Prostate gland (tissue), 2 donors: ENCODE results near the gene TARBP1. TPM values are rescaled to one million over a fixed set of nuclear protein-coding genes. Genes with fewer than 3 reads are reported as not detected.

ENCODE experiments used
- DNase-seq: peaks from one replicate; pipeline ENCODE4 v3.0.0-alpha.2; 2019; ENCODE audit warnings: low spot score
- H3K27ac ChIP-seq, 2 donors: fragments of 200-600 bp; sonication (generic); 2 replicates each; pipeline ENCODE4 v1.5.1; 2017 to 2019
- H3K27me3 ChIP-seq: fragments of 200-600 bp; sonication (generic); replicated peaks from 2 replicates; pipeline ENCODE4 v1.5.1; 2019; ENCODE audit not compliant: insufficient read depth
- H3K36me3 ChIP-seq, 2 donors: fragments of 200-600 bp; sonication (generic); 1 replicate in 1 of 2; 2 replicates in 1 of 2; pipeline versions ENCODE4 v1.5.1 to v1.8.1; 2017 to 2019
- H3K4me1 ChIP-seq: fragments of 200-600 bp; sonication (generic); replicated peaks from 2 replicates; pipeline ENCODE4 v1.5.1; 2019
- H3K4me3 ChIP-seq, 2 donors: fragments of 200-600 bp; sonication (generic); 2 replicates each; pipeline ENCODE4 v1.5.1; 2017 to 2019
- H3K9me3 ChIP-seq: fragments of 200-600 bp; sonication (generic); 2 replicates; pipeline ENCODE4 v1.5.1; 2017
- CTCF ChIP-seq, 4 experiments: fragments of 200-600 bp in 2 of 4; fragments of 450-650 bp in 2 of 4; sonication (generic) in 2 of 4; IDR thresholded peaks; 1 replicate in 3 of 4; 2 replicates in 1 of 4; pipeline ENCODE4 v1.5.1; 2016 to 2019; ENCODE audit warnings: antibody characterized with exemption in 4 of 4, mild to moderate bottlenecking in 2 of 4, moderate library complexity in 2 of 4
- POLR2A ChIP-seq: fragments of 450-650 bp; IDR thresholded peaks from one replicate; pipeline ENCODE4 v1.6.1; 2016; ENCODE audit warnings: antibody characterized with exemption, mild to moderate bottlenecking
- POLR2AphosphoS5 ChIP-seq: sonication (generic); formaldehyde crosslinking; IDR thresholded peaks from one replicate; pipeline ENCODE4 v1.6.1; 2017; ENCODE audit warnings: antibody characterized with exemption
- WGBS: methylation state at CpG from one replicate; pipeline ENCODE4 v1.1.5; 2018; 5-methylcytosine and 5-hydroxymethylcytosine counted together
- intact Hi-C: fragments of 100-400 bp; cut with DNase I; formaldehyde crosslinking; loops from one replicate; pipeline ENCODE4 v1.14.2; 2022
- total RNA-seq, 2 donors: library from RNA; depleted of rRNA; stranded (reverse); fragments of >200 nt; gene quantifications; one replicate each; pipeline ENCODE4 v1.1.0, GENCODE V29; 2016

The TARBP1 gene
- total RNA-seq, 2 donors from 2014 or later = 24.8 to 33.0 TPM

GRCh38 chr1:234369033-234369430, 109.9 kb downstream of the TARBP1 start:
- Histone ChIP-seq H3K27ac (no peak overlapping the region), H3K4me3 (no peak overlapping the region), H3K36me3 (no peaks in the 10 kb centered on the region), H3K27me3 (no peaks in the 10 kb centered on the region), H3K9me3 (no peaks in the 10 kb centered on the region), H3K4me1 (peaks cover 6% of the 10 kb centered on the region)
- intact Hi-C loops = no loop called here
- WGBS = 80% methylated on average over 3 of the region's 3 CpGs
- no peak for TF ChIP-seq CTCF (IDR thresholded peaks at IDR 0.05)
- TF ChIP-seq POLR2A = no peak
- TF ChIP-seq POLR2AphosphoS5 = no peak
- DNase-seq = no peak

- WGBS = 74% methylated on average over 12 of the region's 12 CpGs
- Histone ChIP-seq H3K27me3 (no peaks in the 10 kb centered on the region), H3K4me3 (no peak overlapping the region), H3K4me1 (peaks cover 6% of the 10 kb centered on the region), H3K9me3 (no peaks in the 10 kb centered on the region), H3K36me3 (no peaks in the 10 kb centered on the region), H3K27ac (no peak overlapping the region)
- intact Hi-C loops = no loop called here
- TF ChIP-seq CTCF (IDR thresholded peaks at IDR 0.05) (no peak), POLR2A (no peak), POLR2AphosphoS5 (no peak)
- DNase-seq = no peak
These were observed 110.5 kb downstream of the TARBP1 start for GRCh38 chr1:234368320-234369032.

- H3K4me3 ChIP-seq = no peak overlapping the region
- TF ChIP-seq POLR2AphosphoS5 = no peak
- TF ChIP-seq POLR2A = no peak
- no peak for TF ChIP-seq CTCF (IDR thresholded peaks at IDR 0.05)
- intact Hi-C loops = no loop called here
- no peaks in the 10 kb centered on the region for H3K4me1 ChIP-seq
- DNase-seq = no peak
- H3K9me3 ChIP-seq = no peaks in the 10 kb centered on the region
- no peaks in the 10 kb centered on the region for H3K27me3 ChIP-seq
- no peak overlapping the region for H3K27ac ChIP-seq
- 93% methylated on average over 2 of the region's 2 CpGs for WGBS
- H3K36me3 ChIP-seq = no peaks in the 10 kb centered on the region
These were observed 116.4 kb downstream of the TARBP1 start for GRCh38 chr1:234362558-234362957.

GRCh38 chr1:234361102-234361603, 117.8 kb downstream of the TARBP1 start:
- intact Hi-C loops = no loop called here

More at GRCh38 chr1:234361102-234361603, 117.8 kb downstream of the TARBP1 start:
- WGBS = 88% methylated on average over 3 of the region's 3 CpGs
- TF ChIP-seq POLR2AphosphoS5 (no peak), CTCF (IDR thresholded peaks at IDR 0.05) (no peak)
- no peak for DNase-seq
- H3K36me3 ChIP-seq = no peaks in the 10 kb centered on the region
- H3K9me3 ChIP-seq = no peaks in the 10 kb centered on the region
- H3K4me1 ChIP-seq = no peaks in the 10 kb centered on the region
- no peak overlapping the region for H3K27ac ChIP-seq
- no peak overlapping the region for H3K4me3 ChIP-seq
- no peaks in the 10 kb centered on the region for H3K27me3 ChIP-seq
